RWPE1 (cell line): ENCODE results near the gene WBP2.

Source experiments
- CTCF ChIA-PET: fragments of 350-600 bp; sonication (Branson Sonifier 250); formaldehyde crosslinking; extraction: SDS; loops from one replicate; lab custom pipeline; 2021; lab: Yijun Ruan, JAX
- POLR2A ChIA-PET: fragments of 400-600 bp; formaldehyde crosslinking; extraction: SDS; loops from one replicate; lab custom pipeline; 2020; ENCODE audit warnings: antibody characterized with exemption; ENCODE audit not compliant: low non-redundant PET; lab: Yijun Ruan, JAX
- DNase-seq: peaks from one replicate; pipeline ENCODE4 v3.0.0; 2012; ENCODE audit warnings: low spot score
- H3K27ac ChIP-seq: fragments of 450-650 bp; 2 replicates; pipeline ENCODE4 v1.5.1; 2017
- TF ChIP-seq, protein P1 (sequence below): fragments of 450-650 bp; conservative IDR thresholded peaks from 2 replicates; pipeline ENCODE4 v1.5.1; 2017; ENCODE audit warnings: low read depth, mild to moderate bottlenecking

WBP2 gene

GRCh38 chr17:75820094-75821080, 34.7 kb downstream of the WBP2 start:
- TF ChIP-seq, protein P1, sequence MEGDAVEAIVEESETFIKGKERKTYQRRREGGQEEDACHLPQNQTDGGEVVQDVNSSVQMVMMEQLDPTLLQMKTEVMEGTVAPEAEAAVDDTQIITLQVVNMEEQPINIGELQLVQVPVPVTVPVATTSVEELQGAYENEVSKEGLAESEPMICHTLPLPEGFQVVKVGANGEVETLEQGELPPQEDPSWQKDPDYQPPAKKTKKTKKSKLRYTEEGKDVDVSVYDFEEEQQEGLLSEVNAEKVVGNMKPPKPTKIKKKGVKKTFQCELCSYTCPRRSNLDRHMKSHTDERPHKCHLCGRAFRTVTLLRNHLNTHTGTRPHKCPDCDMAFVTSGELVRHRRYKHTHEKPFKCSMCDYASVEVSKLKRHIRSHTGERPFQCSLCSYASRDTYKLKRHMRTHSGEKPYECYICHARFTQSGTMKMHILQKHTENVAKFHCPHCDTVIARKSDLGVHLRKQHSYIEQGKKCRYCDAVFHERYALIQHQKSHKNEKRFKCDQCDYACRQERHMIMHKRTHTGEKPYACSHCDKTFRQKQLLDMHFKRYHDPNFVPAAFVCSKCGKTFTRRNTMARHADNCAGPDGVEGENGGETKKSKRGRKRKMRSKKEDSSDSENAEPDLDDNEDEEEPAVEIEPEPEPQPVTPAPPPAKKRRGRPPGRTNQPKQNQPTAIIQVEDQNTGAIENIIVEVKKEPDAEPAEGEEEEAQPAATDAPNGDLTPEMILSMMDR: no peak
- ChIA-PET CTCF (interaction anchor here (1.5 kb wide), 1 partner anchor 10 kb away, joined by 7 read pairs; no protein-coding TSS in a partner anchor), POLR2A (interaction anchor here (0.7 kb wide), 1 partner anchor 28 kb away, joined by 4 read pairs; no protein-coding TSS in a partner anchor)
- H3K27ac ChIP-seq: peak overlapping the region; percentile 71
- DNase-seq: no peak

GRCh38 chr17:75819678-75820077, 35.5 kb downstream of the WBP2 start:
- TF ChIP-seq, protein P1: no peak
- POLR2A ChIA-PET: no interaction called here
- DNase-seq: no peak
- H3K27ac ChIP-seq: peak overlapping the region; percentile 71
- CTCF ChIA-PET: no interaction called here

DNA sequence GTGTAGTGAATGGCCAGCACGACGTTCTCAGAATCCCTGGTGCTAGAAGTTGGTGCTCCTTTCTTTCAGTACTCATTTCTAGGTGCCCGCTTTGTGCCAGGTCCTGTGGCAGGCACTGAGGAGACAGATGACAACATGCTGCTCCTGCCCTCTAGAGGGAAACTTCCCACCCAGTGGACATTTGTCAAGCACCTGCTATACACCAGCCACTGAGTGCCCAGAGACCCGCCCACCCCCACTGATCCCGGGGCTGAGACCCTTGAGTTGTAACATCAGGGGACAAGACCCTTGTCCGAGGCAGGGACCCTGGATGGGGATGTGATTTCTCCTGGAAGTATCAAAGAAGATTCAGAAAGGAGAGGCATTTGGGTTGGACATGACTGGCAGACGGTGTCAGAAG, 36.0 kb downstream of the WBP2 start:
- POLR2A ChIA-PET: no interaction called here
- peak overlapping the region; percentile 71 for H3K27ac ChIP-seq
- TF ChIP-seq, protein P1: no peak
- no peak for DNase-seq
- CTCF ChIA-PET: no interaction called here

DNA sequence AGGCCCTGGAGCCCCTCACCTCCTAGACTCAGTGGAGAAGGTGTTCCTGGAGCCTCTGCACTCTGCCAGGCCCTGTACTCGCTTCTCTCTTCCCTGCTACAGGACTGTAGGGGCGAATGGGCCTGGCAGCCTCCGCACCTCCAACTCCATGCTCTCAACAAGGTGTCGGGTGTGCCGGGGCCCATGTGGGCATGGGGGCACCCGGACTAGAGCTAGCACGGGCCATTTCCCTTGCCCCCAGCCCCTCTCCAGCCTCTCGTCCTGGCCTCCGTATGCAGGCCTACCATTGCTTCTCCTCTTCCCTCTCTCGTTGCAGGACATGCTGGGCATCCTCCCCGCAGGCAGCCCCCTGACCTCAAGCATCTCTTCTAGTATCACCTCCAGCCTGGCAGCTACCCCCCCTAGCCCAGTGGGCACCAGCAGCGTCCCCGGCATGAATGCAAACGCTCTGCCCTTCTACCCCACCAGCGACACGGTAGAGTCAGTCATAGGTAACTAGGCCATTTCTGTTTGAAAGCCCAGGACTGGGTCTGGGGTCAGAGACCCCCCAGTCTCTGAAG, 36.7 kb downstream of the WBP2 start:
- TF ChIP-seq, protein P1: no peak
- peak overlapping the region; percentile 71 for H3K27ac ChIP-seq
- ChIA-PET POLR2A (no interaction called here), CTCF (no interaction called here)
- no peak for DNase-seq

DNA sequence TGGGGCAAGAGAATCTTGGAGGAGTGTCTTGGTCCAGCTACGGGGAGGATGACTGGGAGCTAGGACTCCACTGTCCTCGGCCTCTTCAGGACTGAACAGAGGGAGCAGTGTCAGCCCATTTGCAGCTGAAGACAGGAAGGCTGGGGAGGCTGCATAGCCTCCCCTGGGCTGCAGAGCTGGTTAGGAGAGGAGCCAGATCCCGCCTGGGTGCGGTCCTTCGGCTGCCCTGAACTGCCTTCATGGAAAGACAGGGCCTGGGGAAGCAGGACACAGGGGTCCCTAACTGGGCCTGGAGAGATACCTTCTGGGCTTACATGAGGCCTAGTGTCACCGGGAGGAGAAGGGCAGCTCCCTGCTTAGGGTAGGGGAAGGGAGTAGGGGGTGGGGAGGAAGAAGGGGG, 37.6 kb downstream of the WBP2 start:
- H3K27ac ChIP-seq: peak overlapping the region; percentile 71
- ChIA-PET POLR2A (no interaction called here), CTCF (interaction anchor here (0.7 kb wide), 1 partner anchor 35 kb away, joined by 4 read pairs; no protein-coding TSS in a partner anchor)
- no peak for DNase-seq
- TF ChIP-seq, protein P1: no peak

GRCh38 chr17:75816693-75817092, 38.4 kb downstream of the WBP2 start:
- ChIA-PET POLR2A (no interaction called here), CTCF (interaction anchor here (0.6 to 1.3 kb wide), 3 partner anchors 34 to 79 kb away, joined by 4 read pairs; partner anchors contain the start of gene GALK1)
- H3K27ac ChIP-seq: peak overlapping the region; percentile 94
- TF ChIP-seq, protein P1: no peak
- no peak for DNase-seq
